KG1 (cell line): Measurements from ENCODE around the gene SLC22A5.
"Not testable (repeated sequence)": the region's sequence is repeated elsewhere in the genome, so short reads cannot be mapped to it uniquely, and the experiment has no call there.

Experiments used
- DNase-seq: peaks from one replicate; lab custom pipeline; 2025; lab: John Stamatoyannopoulos, UW

The SLC22A5 gene

GRCh38 chr5:132388244-132389050, 18.9 kb downstream of the SLC22A5 start:
- DNase-seq = no peak

GRCh38 chr5:132389051-132389331, 19.5 kb downstream of the SLC22A5 start:
- no peak for DNase-seq

GRCh38 chr5:132389585-132390286, 20.2 kb downstream of the SLC22A5 start:
- no peak for DNase-seq

- no peak for DNase-seq
Measured at GRCh38 chr5:132391247-132391646, 21.7 kb downstream of the SLC22A5 start.

GRCh38 chr5:132391870-132392269, 22.4 kb downstream of the SLC22A5 start:
- DNase-seq = no peak

- no peak for DNase-seq
Measured at GRCh38 chr5:132392411-132392810, 22.9 kb downstream of the SLC22A5 start.

GRCh38 chr5:132392978-132393825, 23.7 kb downstream of the SLC22A5 start:
- no peak for DNase-seq

GRCh38 chr5:132394667-132395259, 25.3 kb downstream of the SLC22A5 start:
- DNase-seq = no peak

- no peak for DNase-seq
Measured at GRCh38 chr5:132396589-132397031, 27.1 kb downstream of the SLC22A5 start.

- no peak for DNase-seq
Measured at GRCh38 chr5:132397224-132397623, 27.7 kb downstream of the SLC22A5 start.

GRCh38 chr5:132397936-132398675, 28.6 kb downstream of the SLC22A5 start:
- DNase-seq = not testable (repeated sequence)

GRCh38 chr5:132404041-132404440, 34.5 kb downstream of the SLC22A5 start:
- not testable (repeated sequence) for DNase-seq

GRCh38 chr5:132405646-132406045, 36.1 kb downstream of the SLC22A5 start:
- no peak for DNase-seq

- no peak for DNase-seq
Measured at GRCh38 chr5:132406144-132406783, 36.8 kb downstream of the SLC22A5 start.

GRCh38 chr5:132407970-132408369, 38.5 kb downstream of the SLC22A5 start:
- no peak for DNase-seq

- DNase-seq = no peak
Measured at GRCh38 chr5:132408456-132408855, 38.9 kb downstream of the SLC22A5 start.

GRCh38 chr5:132408965-132409364, 39.5 kb downstream of the SLC22A5 start:
- DNase-seq = no peak

GRCh38 chr5:132410451-132411303, 41.2 kb downstream of the SLC22A5 start:
- peak; percentile 28 for DNase-seq

GRCh38 chr5:132411304-132412013, 41.9 kb downstream of the SLC22A5 start:
- peak; percentile 14 for DNase-seq
